GM18505 (cell line): ENCODE measurements around the gene SSBP4.
"Not testable (repeated sequence)": the region's sequence is repeated elsewhere in the genome, so short reads cannot be mapped to it uniquely, and the experiment has no call there.

ENCODE experiments used
- ATAC-seq: cut with Tn5 transposase; IDR thresholded peaks from one replicate; pipeline ENCODE4 v1.9.1; 2021; ENCODE audit not compliant: unreplicated experiment
- POLR2A ChIP-seq: IDR thresholded peaks from 4 replicates; pipeline ENCODE4 v1.6.1; 2011; ENCODE audit warnings: borderline replicate concordance; ENCODE audit not compliant: insufficient read depth, insufficient read length; ENCODE audit errors: extremely low read depth

SSBP4 gene

GRCh38 chr19:18419195-18419698 lies at the start of gene SSBP4:
Gene SSBP4 (plus strand): TSS chr19:18419398. CDS start chr19:18419649, 251 bp downstream.
- peak; percentile 43 for ATAC-seq
- peak; percentile 32 for TF ChIP-seq POLR2A

- no peak for TF ChIP-seq POLR2A
- no peak for ATAC-seq
These were observed 45.7 kb upstream of the SSBP4 start for GRCh38 chr19:18373407-18373891.

DNA sequence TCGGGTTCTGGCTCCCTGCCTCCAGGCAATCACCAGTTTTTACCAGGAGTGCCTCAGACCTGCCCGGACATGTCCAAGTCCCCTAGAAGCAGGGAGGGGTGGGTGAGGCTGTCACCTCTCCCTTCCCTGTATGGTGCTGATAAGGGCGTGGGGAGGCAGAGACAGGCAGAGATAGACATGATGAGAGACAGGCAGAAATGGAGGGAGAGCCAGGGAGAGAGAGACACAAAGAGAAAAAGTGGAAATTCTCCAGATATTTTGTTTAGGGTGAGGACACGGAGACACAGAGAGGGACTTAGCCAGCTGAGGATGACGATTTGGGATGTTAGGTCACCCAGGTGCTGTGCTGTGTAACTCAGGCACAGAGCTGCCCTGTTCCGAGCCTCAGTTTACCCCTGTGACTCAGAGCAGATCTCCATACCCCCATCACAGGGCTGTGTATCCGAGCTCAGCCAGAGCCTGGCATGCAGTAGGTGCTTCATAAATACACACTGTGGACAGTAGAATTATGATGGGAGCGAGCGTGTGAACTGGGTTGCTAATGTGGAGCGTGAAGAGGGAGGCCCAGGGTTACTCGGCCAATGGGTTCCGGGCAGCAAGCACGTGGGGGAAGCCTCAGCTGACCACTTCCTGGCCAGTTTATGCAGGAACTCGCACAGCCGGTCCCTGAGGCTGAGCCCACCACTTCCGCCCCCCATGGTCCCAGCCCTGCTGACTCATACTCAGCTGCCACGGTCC lies 45.1 kb upstream of the SSBP4 start:
- TF ChIP-seq POLR2A: peak; percentile 70

DNA sequence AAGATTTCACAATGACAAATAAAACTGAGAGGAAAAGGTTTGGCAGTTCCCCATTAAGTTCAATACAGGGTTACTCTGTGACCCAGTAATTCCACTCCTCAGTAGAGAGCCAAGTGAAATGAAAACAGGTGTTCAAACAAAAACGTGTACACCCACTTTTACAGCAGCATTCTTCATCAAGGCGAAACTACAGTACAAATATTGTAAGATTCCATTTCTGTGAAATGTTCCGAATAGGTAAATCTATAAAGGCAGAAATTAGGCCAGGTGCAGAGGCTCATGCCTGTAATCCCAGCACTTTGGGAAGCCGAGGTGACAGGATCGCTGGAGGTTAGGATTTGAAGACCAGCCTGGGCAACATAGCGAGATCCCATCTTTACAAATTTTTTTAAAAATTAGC lies 42.2 kb upstream of the SSBP4 start:
- TF ChIP-seq POLR2A: no peak
- ATAC-seq: no peak

More for the DNA sequence above, 45.1 kb upstream of the SSBP4 start:
- peak; percentile 80 for ATAC-seq

GRCh38 chr19:18379803-18380747 lies 39.1 kb upstream of the SSBP4 start:
- no peak for TF ChIP-seq POLR2A
- no peak for ATAC-seq

DNA sequence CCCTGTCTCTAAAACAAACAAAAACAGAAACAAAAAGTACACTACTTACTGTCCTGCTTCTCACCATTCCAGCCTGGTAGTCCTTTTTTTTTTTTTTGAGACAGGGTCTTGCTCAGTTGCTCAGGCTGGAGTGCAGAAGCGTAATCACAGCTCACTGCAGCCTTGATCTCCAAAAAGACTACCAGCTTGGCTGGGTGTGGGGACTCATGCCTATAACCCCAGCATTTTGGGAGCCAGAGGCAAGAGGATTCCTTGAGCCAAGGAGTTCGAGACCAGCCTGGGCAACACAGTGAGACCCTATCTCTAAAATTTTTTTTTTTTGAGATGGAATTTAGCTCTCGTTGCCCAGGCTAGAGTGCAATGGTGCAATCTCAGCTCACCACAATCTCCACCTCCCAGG lies 38.4 kb upstream of the SSBP4 start:
- TF ChIP-seq POLR2A: no peak

DNA sequence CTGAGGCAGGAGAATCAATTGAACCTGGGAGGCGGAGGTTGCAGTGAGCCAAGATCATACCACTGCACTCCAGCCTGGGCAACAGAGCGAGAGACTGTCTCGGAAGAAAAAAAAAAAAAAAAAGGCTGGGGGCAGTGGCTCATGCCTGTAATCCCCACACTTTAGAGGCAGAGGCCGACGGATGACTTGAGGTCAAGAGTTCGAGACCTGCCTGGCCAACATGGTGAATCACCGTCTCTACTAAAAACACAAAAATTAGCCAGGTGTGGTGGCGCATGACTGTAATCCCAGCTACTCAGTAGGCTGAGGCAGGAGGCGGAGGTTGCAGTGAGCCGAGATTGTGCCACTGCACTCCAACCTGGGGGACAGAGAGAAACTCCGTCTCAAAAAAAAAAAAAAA lies 35.6 kb upstream of the SSBP4 start:
- ATAC-seq: not testable (repeated sequence)

More for the DNA sequence above, 38.4 kb upstream of the SSBP4 start:
- no peak for ATAC-seq

DNA sequence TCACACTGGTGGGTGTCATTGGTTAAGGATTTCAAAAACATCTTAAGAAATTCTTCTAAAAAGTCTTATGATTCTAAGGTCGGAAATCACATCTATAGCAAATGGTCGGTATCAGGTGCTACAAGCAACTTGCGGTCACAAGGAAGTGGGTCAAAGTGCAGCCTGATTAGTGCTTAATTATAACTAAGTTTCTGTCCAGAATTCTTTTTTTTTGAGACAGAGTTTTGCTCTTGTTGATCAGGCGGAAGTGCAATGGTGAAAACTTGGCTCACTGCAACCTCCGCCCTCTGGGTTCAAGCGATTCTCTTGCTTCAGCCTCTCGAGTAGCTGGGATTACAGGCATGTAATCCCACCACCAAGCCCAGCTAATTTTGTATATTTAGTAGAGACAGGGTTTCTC lies 34.4 kb upstream of the SSBP4 start:
- no peak for TF ChIP-seq POLR2A
- ATAC-seq: no peak

- ATAC-seq: no peak
- no peak for TF ChIP-seq POLR2A
These were observed 33.9 kb upstream of the SSBP4 start for GRCh38 chr19:18385359-18385674.

GRCh38 chr19:18385675-18386542 lies 33.3 kb upstream of the SSBP4 start, which contains the start of gene GDF15:
Gene GDF15 (plus strand): TSS chr19:18386158. CDS start chr19:18386190, 32 bp downstream.
- no peak for ATAC-seq

GRCh38 chr19:18386543-18387271 lies 32.5 kb upstream of the SSBP4 start:
- no peak for ATAC-seq
- no peak for TF ChIP-seq POLR2A

More at GRCh38 chr19:18385675-18386542, 33.3 kb upstream of the SSBP4 start, which contains the start of gene GDF15:
- TF ChIP-seq POLR2A: peak; percentile 41
